Measurements from ENCODE around the gene ENAH.

DNA sequence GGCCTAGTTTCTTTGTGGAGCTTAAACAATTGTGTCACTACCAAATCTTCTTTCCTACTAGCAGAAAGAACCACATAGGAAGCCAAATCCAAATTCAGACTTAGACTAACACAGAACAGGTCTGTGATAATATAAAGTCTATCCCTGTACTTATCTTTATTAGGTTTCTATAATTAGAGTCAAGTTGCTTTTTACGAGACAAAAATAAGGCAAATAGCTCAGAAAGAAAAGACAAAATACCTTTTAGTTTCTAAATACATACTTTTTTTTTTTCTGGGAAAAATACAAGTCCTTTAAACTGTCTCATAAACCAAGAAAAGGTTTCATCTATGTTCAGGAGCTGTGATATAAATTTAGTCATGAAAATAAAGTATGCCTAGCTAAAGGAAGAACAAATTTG, 146.2 kb downstream of the ENAH start:
- no peak for TF ChIP-seq POLR2A (IDR thresholded peaks at IDR 0.05; ENCODE audit: low read length)
- no peak for TF ChIP-seq GATA1 (IDR thresholded peaks at IDR 0.05; ENCODE audit: low read depth, low read length)

Measured in erythroblast (primary cell).